Astrocyte (in vitro differentiated cells and primary cell): ENCODE results near the gene C1orf21. TPM values are rescaled to one million over a fixed set of nuclear protein-coding genes. Genes with fewer than 3 reads are reported as not detected.

Experiments used
- DNase-seq: peaks from one replicate; pipeline ENCODE4 v3.0.0-alpha.2; 2010; ENCODE audit warnings: low read depth
- FAIRE-seq: peaks from 2 replicates; lab custom pipeline; 2011; peaks lifted over from hg19 to GRCh38; lab: Jason Lieb, UNC
- H2AFZ ChIP-seq: 2 replicates; pipeline ENCODE4 v1.6.0; 2012; ENCODE audit warnings: low read depth, low read length, inconsistent platforms
- H3K27ac ChIP-seq: 2 replicates; pipeline ENCODE4 v1.5.1; 2011; ENCODE audit warnings: low read depth, low read length, inconsistent platforms
- H3K27me3 ChIP-seq: 2 replicates; pipeline ENCODE4 v1.6.0; 2011; ENCODE audit warnings: low read length, inconsistent platforms; ENCODE audit not compliant: insufficient read depth
- H3K36me3 ChIP-seq: 2 replicates; pipeline ENCODE4 v1.5.1; 2011; ENCODE audit warnings: low read length, inconsistent platforms; ENCODE audit not compliant: insufficient read depth
- H3K4me1 ChIP-seq: 2 replicates; pipeline ENCODE4 v1.5.1; 2011; ENCODE audit warnings: low read length, inconsistent platforms; ENCODE audit not compliant: insufficient read depth
- H3K4me2 ChIP-seq: 2 replicates; pipeline ENCODE4 v1.6.0; 2012; ENCODE audit warnings: low read length, inconsistent platforms
- H3K4me3 ChIP-seq: 2 replicates; pipeline ENCODE4 v1.5.1; 2011; ENCODE audit warnings: low read depth, mild to moderate bottlenecking, low read length, inconsistent platforms; ENCODE audit not compliant: insufficient read depth
- H3K79me2 ChIP-seq: 2 replicates; pipeline ENCODE4 v1.6.0; 2012; ENCODE audit warnings: mild to moderate bottlenecking, low read length, inconsistent platforms; ENCODE audit not compliant: insufficient read depth
- H3K9ac ChIP-seq: 2 replicates; pipeline ENCODE4 v1.6.0; 2012; ENCODE audit warnings: mild to moderate bottlenecking, low read length, inconsistent platforms
- H3K9me3 ChIP-seq: 2 replicates; pipeline ENCODE4 v1.5.1; 2012; ENCODE audit warnings: low read depth, mild to moderate bottlenecking, low read length, inconsistent platforms; ENCODE audit not compliant: insufficient read depth
- H4K20me1 ChIP-seq: 2 replicates; pipeline ENCODE4 v1.6.0; 2012; ENCODE audit warnings: low read length, inconsistent platforms; ENCODE audit not compliant: insufficient read depth
- H3K27ac Mint-ChIP-seq: one replicate; pipeline ENCODE4 v1.8.0; 2021; ENCODE audit warnings: mild to moderate bottlenecking, mixed read lengths; ENCODE audit not compliant: unreplicated experiment
- H3K27me3 Mint-ChIP-seq: one replicate; pipeline ENCODE4 v1.8.0; 2021; ENCODE audit warnings: low read depth, mixed read lengths; ENCODE audit not compliant: unreplicated experiment
- H3K36me3 Mint-ChIP-seq: one replicate; pipeline ENCODE4 v1.8.0; 2021; ENCODE audit warnings: low read depth, mixed read lengths; ENCODE audit not compliant: unreplicated experiment
- H3K4me1 Mint-ChIP-seq: one replicate; pipeline ENCODE4 v1.8.0; 2021; ENCODE audit warnings: low read depth, mixed read lengths; ENCODE audit not compliant: unreplicated experiment
- H3K4me3 Mint-ChIP-seq: one replicate; pipeline ENCODE4 v1.8.0; 2021; ENCODE audit warnings: mild to moderate bottlenecking, moderate library complexity, mixed read lengths; ENCODE audit not compliant: unreplicated experiment
- H3K9me3 Mint-ChIP-seq: one replicate; pipeline ENCODE4 v1.8.0; 2021; ENCODE audit warnings: mild to moderate bottlenecking, mixed read lengths; ENCODE audit not compliant: unreplicated experiment
- EZH2 ChIP-seq: IDR thresholded peaks from 2 replicates; pipeline ENCODE4 v1.6.1; 2012; ENCODE audit warnings: mild to moderate bottlenecking, low read length, inconsistent platforms; ENCODE audit not compliant: insufficient read depth
- total RNA-seq: library from RNA; stranded (reverse); gene quantifications from 2 replicates; pipeline ENCODE4 v1.2.1, GENCODE V29; 2021
- TF ChIP-seq, protein P1 (sequence below): IDR thresholded peaks from 2 replicates; pipeline ENCODE4 v1.5.1; 2011; ENCODE audit warnings: low read depth, mild to moderate bottlenecking, inconsistent platforms, low read length, moderate library complexity; ENCODE audit not compliant: insufficient read depth

Gene C1orf21
- total RNA-seq, 1 donor from 2014 or later, result 15.1 TPM

DNA sequence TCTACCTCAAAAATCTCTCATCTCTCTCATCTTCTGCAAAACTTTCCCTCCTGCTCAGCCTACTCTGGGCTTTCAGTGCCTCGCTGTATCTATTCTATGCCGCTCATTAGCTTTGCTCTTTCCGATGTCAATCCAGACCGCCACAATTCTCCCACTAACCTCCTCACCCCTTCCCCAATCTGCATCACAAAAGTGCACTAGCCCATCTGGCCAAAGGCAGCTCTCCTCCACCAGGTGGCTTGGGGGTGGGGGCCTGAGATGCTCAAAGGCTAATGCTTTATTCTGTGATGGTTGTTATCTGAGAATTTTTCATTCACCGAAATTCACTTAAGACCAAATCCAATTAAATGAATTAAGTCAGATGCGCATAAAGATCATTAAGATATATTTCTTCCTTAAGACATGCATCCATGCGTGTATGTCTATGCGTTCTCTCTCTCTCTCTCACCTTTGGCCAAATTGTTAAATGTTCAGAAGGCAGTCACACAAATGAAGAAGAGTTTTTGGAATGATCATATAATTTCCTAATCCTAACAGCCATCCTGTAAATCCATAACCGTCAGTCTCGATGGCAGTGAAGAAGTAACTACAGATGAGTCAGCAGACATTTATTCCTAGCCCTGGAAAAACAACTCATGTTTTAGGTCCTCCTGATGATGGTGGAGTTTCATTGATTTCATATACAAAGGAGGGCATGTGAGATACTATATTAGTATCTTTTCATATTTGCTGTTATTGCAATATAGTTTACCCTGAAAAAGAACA lies 111.3 kb downstream of the C1orf21 start:
- no peaks in the 10 kb centered on the region for H4K20me1 ChIP-seq
- H3K4me2 ChIP-seq, result no peak overlapping the region
- no peak overlapping the region for H3K9ac ChIP-seq
- no peaks in the 10 kb centered on the region for H3K27me3 ChIP-seq
- no peak overlapping the region for H3K4me3 ChIP-seq
- peaks cover 3% of the 10 kb centered on the region for H3K4me1 Mint-ChIP-seq
- H3K4me1 ChIP-seq, result no peaks in the 10 kb centered on the region
- H2AFZ ChIP-seq, result no peak overlapping the region
- no peak overlapping the region for H3K27ac Mint-ChIP-seq
- H3K9me3 Mint-ChIP-seq, result no peaks in the 10 kb centered on the region
- DNase-seq (no peak), FAIRE-seq (no peak)
- no peak overlapping the region for H3K4me3 Mint-ChIP-seq
- H3K27ac ChIP-seq, result no peak overlapping the region
- no peaks in the 10 kb centered on the region for H3K36me3 Mint-ChIP-seq
- no peaks in the 10 kb centered on the region for H3K9me3 ChIP-seq
- no peaks in the 10 kb centered on the region for H3K36me3 ChIP-seq
- H3K27me3 Mint-ChIP-seq, result no peaks in the 10 kb centered on the region
- no peaks in the 10 kb centered on the region for H3K79me2 ChIP-seq
- no peak for TF ChIP-seq EZH2
- TF ChIP-seq, protein P1, sequence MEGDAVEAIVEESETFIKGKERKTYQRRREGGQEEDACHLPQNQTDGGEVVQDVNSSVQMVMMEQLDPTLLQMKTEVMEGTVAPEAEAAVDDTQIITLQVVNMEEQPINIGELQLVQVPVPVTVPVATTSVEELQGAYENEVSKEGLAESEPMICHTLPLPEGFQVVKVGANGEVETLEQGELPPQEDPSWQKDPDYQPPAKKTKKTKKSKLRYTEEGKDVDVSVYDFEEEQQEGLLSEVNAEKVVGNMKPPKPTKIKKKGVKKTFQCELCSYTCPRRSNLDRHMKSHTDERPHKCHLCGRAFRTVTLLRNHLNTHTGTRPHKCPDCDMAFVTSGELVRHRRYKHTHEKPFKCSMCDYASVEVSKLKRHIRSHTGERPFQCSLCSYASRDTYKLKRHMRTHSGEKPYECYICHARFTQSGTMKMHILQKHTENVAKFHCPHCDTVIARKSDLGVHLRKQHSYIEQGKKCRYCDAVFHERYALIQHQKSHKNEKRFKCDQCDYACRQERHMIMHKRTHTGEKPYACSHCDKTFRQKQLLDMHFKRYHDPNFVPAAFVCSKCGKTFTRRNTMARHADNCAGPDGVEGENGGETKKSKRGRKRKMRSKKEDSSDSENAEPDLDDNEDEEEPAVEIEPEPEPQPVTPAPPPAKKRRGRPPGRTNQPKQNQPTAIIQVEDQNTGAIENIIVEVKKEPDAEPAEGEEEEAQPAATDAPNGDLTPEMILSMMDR, result no peak

- no peak overlapping the region for H3K9ac ChIP-seq
- no peaks in the 10 kb centered on the region for H3K36me3 ChIP-seq
- FAIRE-seq (no peak), DNase-seq (no peak)
- H3K4me1 Mint-ChIP-seq, result peaks cover 3% of the 10 kb centered on the region
- no peak overlapping the region for H3K27ac ChIP-seq
- H4K20me1 ChIP-seq, result no peaks in the 10 kb centered on the region
- no peaks in the 10 kb centered on the region for H3K4me1 ChIP-seq
- H3K9me3 ChIP-seq, result no peaks in the 10 kb centered on the region
- H3K27ac Mint-ChIP-seq, result no peak overlapping the region
- H3K27me3 Mint-ChIP-seq, result no peaks in the 10 kb centered on the region
- H3K27me3 ChIP-seq, result no peaks in the 10 kb centered on the region
- no peak overlapping the region for H3K4me2 ChIP-seq
- H3K9me3 Mint-ChIP-seq, result no peaks in the 10 kb centered on the region
- no peaks in the 10 kb centered on the region for H3K79me2 ChIP-seq
- H3K4me3 ChIP-seq, result no peak overlapping the region
- H3K4me3 Mint-ChIP-seq, result no peak overlapping the region
- no peaks in the 10 kb centered on the region for H3K36me3 Mint-ChIP-seq
- H2AFZ ChIP-seq, result no peak overlapping the region
- TF ChIP-seq, protein P1, result no peak
- no peak for TF ChIP-seq EZH2
Observed at GRCh38 chr1:184499616-184500015, 112.8 kb downstream of the C1orf21 start.

- Histone ChIP-seq H4K20me1 (no peaks in the 10 kb centered on the region), H2AFZ (no peak overlapping the region), H3K9ac (no peak overlapping the region), H3K9me3 (no peaks in the 10 kb centered on the region), H3K79me2 (no peaks in the 10 kb centered on the region), H3K27me3 (no peaks in the 10 kb centered on the region), H3K4me2 (no peak overlapping the region), H3K4me1 (no peaks in the 10 kb centered on the region), H3K27ac (no peak overlapping the region), H3K4me3 (no peak overlapping the region), H3K36me3 (no peaks in the 10 kb centered on the region)
- no peaks in the 10 kb centered on the region for H3K36me3 Mint-ChIP-seq
- H3K27me3 Mint-ChIP-seq, result no peaks in the 10 kb centered on the region
- no peak for FAIRE-seq
- H3K4me3 Mint-ChIP-seq, result no peak overlapping the region
- peaks cover 7% of the 10 kb centered on the region for H3K4me1 Mint-ChIP-seq
- TF ChIP-seq EZH2, result no peak
- TF ChIP-seq, protein P1, result no peak
- no peak overlapping the region for H3K27ac Mint-ChIP-seq
- DNase-seq, result no peak
- H3K9me3 Mint-ChIP-seq, result no peaks in the 10 kb centered on the region
Observed at GRCh38 chr1:184502161-184502560, 115.3 kb downstream of the C1orf21 start.
